ENCODE data around the gene TIMELESS. TPM values are rescaled to one million over a fixed set of nuclear protein-coding genes. Genes with fewer than 3 reads are reported as not detected.

The TIMELESS gene
- total RNA-seq, 2 donors from 2014 or later: 8.0 to 12.3 TPM

DNA sequence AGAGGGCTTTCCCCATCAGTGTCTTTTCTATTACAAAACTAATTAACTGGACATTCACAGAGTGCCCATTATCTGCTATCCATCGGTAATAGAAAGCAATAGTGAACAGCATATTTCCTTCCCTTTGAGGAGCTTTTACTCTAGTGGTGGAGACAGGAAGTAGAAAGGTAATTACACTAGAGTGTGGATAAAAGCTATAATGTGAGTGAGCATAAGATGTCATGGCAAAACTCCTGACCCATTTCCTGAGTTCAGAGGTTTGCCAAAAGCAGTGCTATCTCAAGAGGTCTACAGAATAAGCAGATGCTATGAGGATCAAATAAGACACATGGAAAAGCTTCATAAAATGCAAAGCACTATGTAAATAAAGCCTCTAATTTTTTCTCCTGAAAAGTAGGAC is 24.0 kb downstream of the TIMELESS start:
- 79% methylated on average over 1 of the region's 1 CpG for WGBS
- no peaks in the 10 kb centered on the region for H3K4me1 ChIP-seq (replicated peaks)
- H3K27ac ChIP-seq: no peak overlapping the region
- DNase-seq (ENCODE audit: low spot score): no peak
- TF ChIP-seq, protein P1, sequence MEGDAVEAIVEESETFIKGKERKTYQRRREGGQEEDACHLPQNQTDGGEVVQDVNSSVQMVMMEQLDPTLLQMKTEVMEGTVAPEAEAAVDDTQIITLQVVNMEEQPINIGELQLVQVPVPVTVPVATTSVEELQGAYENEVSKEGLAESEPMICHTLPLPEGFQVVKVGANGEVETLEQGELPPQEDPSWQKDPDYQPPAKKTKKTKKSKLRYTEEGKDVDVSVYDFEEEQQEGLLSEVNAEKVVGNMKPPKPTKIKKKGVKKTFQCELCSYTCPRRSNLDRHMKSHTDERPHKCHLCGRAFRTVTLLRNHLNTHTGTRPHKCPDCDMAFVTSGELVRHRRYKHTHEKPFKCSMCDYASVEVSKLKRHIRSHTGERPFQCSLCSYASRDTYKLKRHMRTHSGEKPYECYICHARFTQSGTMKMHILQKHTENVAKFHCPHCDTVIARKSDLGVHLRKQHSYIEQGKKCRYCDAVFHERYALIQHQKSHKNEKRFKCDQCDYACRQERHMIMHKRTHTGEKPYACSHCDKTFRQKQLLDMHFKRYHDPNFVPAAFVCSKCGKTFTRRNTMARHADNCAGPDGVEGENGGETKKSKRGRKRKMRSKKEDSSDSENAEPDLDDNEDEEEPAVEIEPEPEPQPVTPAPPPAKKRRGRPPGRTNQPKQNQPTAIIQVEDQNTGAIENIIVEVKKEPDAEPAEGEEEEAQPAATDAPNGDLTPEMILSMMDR (IDR thresholded peaks at IDR 0.05): no peak
- TF ChIP-seq POLR2AphosphoS5 (IDR thresholded peaks at IDR 0.05) (no peak), POLR2A (IDR thresholded peaks at IDR 0.05) (no peak)
- intact Hi-C loops (cut with DNase I): no loop called here
- no peaks in the 10 kb centered on the region for H3K36me3 ChIP-seq
- no peaks in the 10 kb centered on the region for H3K27me3 ChIP-seq (replicated peaks; ENCODE audit: insufficient read depth)
- H3K4me3 ChIP-seq: no peak overlapping the region
- no peaks in the 10 kb centered on the region for H3K9me3 ChIP-seq

DNA sequence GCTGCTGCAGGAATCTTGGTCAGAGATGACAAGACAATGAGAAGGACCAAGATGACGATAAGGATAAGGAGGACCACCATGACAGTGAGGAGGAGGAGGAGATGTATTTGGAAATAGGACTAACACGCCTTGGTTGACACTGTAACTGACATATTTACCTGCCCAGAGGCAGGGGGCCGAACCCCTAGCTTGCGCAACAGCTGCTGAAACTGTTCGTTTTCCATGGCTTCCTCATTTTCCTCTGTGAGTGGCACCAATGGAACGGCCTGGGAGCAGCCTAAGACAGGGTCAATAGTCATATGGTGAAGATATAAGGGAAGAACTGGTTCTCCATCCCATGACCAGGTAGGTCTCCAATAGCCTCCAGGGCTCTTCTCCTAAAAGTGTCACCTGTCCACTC is 28.8 kb downstream of the TIMELESS start:
- WGBS: 87% methylated on average over 6 of the region's 6 CpGs
- intact Hi-C loops (cut with DNase I): no loop called here
- no peaks in the 10 kb centered on the region for H3K36me3 ChIP-seq

DNA sequence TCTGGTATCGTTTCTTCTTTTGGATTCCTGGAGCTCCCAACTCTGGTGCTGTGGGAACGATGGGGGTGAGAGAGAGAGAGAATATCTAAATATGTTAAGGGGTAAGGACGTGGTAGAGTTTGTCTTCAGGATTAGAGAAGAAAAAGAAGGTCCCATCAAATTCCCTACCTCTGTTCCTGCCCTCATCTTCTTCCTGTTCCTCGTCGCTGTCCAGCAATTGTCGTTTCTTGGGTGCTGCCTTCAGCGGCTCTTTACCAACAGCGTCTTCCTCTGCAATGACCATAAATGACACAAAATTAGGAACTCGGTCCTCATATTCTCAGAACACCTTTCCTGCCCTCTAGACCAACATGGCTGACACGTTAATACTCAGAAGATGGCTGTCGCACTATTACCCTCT is 31.5 kb downstream of the TIMELESS start:
- intact Hi-C loops (cut with DNase I): no loop called here
- Histone ChIP-seq H3K9me3 (no peaks in the 10 kb centered on the region), H3K4me3 (no peak overlapping the region), H3K36me3 (no peaks in the 10 kb centered on the region), H3K27me3 (replicated peaks; ENCODE audit: insufficient read depth) (no peaks in the 10 kb centered on the region), H3K27ac (no peak overlapping the region), H3K4me1 (replicated peaks) (no peaks in the 10 kb centered on the region)
- TF ChIP-seq POLR2AphosphoS5 (IDR thresholded peaks at IDR 0.05) (no peak), POLR2A (IDR thresholded peaks at IDR 0.05) (no peak)
- TF ChIP-seq, protein P1 (IDR thresholded peaks at IDR 0.05): no peak
- WGBS: 94% methylated on average over 11 of the region's 11 CpGs
- no peak for DNase-seq (ENCODE audit: low spot score)

More for the DNA sequence above, 28.8 kb downstream of the TIMELESS start:
- DNase-seq (ENCODE audit: low spot score): no peak
- Histone ChIP-seq H3K27ac (no peak overlapping the region), H3K27me3 (replicated peaks; ENCODE audit: insufficient read depth) (no peaks in the 10 kb centered on the region), H3K9me3 (no peaks in the 10 kb centered on the region), H3K4me3 (no peak overlapping the region), H3K4me1 (replicated peaks) (no peaks in the 10 kb centered on the region)
- TF ChIP-seq POLR2A (IDR thresholded peaks at IDR 0.05) (no peak), POLR2AphosphoS5 (IDR thresholded peaks at IDR 0.05) (no peak)
- TF ChIP-seq, protein P1 (IDR thresholded peaks at IDR 0.05): no peak

DNA sequence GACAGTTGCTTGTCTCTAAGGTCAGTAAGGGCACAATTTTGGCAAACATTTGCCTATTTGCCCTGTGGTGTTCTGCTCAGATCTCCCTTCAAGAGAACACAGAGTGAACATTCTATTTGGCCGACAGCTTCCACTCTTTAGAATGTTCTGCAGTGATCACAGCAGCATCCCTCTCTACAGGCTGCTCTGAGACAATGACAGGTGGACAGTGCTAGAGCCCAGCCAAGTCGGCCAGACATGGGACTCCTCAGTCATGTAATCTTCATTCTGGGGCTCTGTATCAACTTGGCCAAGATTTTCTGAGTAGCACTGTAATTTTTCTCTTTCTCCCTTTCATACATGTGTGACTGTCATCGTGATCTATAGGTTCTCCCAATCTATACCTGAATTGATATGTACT is 34.8 kb downstream of the TIMELESS start:
- no peak overlapping the region for H3K27ac ChIP-seq
- H3K36me3 ChIP-seq: no peaks in the 10 kb centered on the region
- no peak overlapping the region for H3K4me3 ChIP-seq
- intact Hi-C loops (cut with DNase I): no loop called here
- H3K27me3 ChIP-seq (replicated peaks; ENCODE audit: insufficient read depth): no peaks in the 10 kb centered on the region
- H3K4me1 ChIP-seq (replicated peaks): no peaks in the 10 kb centered on the region
- no peak for DNase-seq (ENCODE audit: low spot score)
- no peaks in the 10 kb centered on the region for H3K9me3 ChIP-seq
- WGBS: 90% methylated on average over 3 of the region's 3 CpGs
- TF ChIP-seq, protein P1 (IDR thresholded peaks at IDR 0.05): no peak
- no peak for TF ChIP-seq POLR2A (IDR thresholded peaks at IDR 0.05)

DNA sequence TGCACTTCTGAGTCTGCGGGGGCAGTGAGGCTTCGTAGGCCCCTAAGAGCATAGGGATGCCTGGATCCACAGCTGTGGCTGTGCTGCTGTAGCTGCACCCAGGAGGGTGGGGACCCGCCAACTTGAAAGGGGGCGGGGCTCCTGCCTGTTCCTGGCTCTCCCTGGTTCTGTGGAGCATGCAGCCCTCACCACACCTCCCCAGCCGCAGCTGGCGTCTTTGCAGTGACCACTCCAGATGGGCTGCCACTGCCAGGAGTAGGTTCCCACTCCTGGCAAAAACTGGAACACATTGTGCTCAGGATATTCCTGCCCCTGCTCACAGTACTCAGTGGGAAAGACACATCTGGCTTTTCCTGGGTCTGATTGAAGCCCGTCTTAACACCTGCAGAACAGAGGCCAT is 35.8 kb downstream of the TIMELESS start:
- intact Hi-C loops (cut with DNase I): no loop called here
- Histone ChIP-seq H3K4me1 (replicated peaks) (no peaks in the 10 kb centered on the region), H3K4me3 (no peak overlapping the region), H3K27ac (no peak overlapping the region), H3K9me3 (no peaks in the 10 kb centered on the region), H3K36me3 (no peaks in the 10 kb centered on the region), H3K27me3 (replicated peaks; ENCODE audit: insufficient read depth) (no peaks in the 10 kb centered on the region)
- WGBS: 86% methylated on average over 5 of the region's 7 CpGs
- TF ChIP-seq POLR2A (IDR thresholded peaks at IDR 0.05): no peak
- TF ChIP-seq, protein P1 (IDR thresholded peaks at IDR 0.05): no peak
- no peak for TF ChIP-seq POLR2AphosphoS5 (IDR thresholded peaks at IDR 0.05)
- DNase-seq (ENCODE audit: low spot score): no peak

Measured in prostate gland (tissue), 2 donors.